Osteoblast (primary cell): ENCODE measurements around the gene BRD3OS. TPM values are rescaled to one million over a fixed set of nuclear protein-coding genes. Genes with fewer than 3 reads are reported as not detected.
A peak's percentile ranks its signal among the peaks of the same experiment; 100 is the strongest.
"Not testable (repeated sequence)": the region's sequence is repeated elsewhere in the genome, so short reads cannot be mapped to it uniquely, and the experiment has no call there.

Source experiments
- DNase-seq: peaks from one replicate; pipeline ENCODE4 v3.0.0; 2011; ENCODE audit warnings: low spot score, mixed read lengths; ENCODE audit not compliant: insufficient read length; ENCODE audit errors: missing footprints
- H2AFZ ChIP-seq: 2 replicates; pipeline ENCODE4 v1.6.0; 2011; ENCODE audit warnings: mild to moderate bottlenecking, low read length
- H3K27ac ChIP-seq: 2 replicates; pipeline ENCODE4 v1.5.1; 2011; ENCODE audit warnings: mild to moderate bottlenecking, low read depth, low read length, moderate library complexity
- H3K27me3 ChIP-seq: 2 replicates; pipeline ENCODE4 v1.6.0; 2012; ENCODE audit warnings: mild to moderate bottlenecking, control low read depth, inconsistent platforms, low read length, moderate library complexity; ENCODE audit not compliant: insufficient read depth
- H3K36me3 ChIP-seq: 2 replicates; pipeline ENCODE4 v1.5.1; 2011; ENCODE audit warnings: mild to moderate bottlenecking, low read length, control low read depth, moderate library complexity; ENCODE audit not compliant: insufficient read depth
- H3K4me1 ChIP-seq: 2 replicates; pipeline ENCODE4 v1.5.1; 2011; ENCODE audit warnings: mild to moderate bottlenecking, low read length, control low read depth, moderate library complexity; ENCODE audit not compliant: insufficient read depth
- H3K4me2 ChIP-seq: 2 replicates; pipeline ENCODE4 v1.6.0; 2011; ENCODE audit warnings: mild to moderate bottlenecking, low read length; ENCODE audit not compliant: insufficient read depth
- H3K4me3 ChIP-seq: fragments of 200-600 bp; sonication (generic); 3 replicates; pipeline ENCODE4 v1.5.1; 2012; ENCODE audit warnings: mild to moderate bottlenecking, low read length, inconsistent platforms; ENCODE audit not compliant: insufficient read depth
- H3K79me2 ChIP-seq: 2 replicates; pipeline ENCODE4 v1.6.0; 2012; ENCODE audit warnings: mild to moderate bottlenecking, low read length, control low read depth, inconsistent platforms; ENCODE audit not compliant: insufficient read depth
- H3K9me3 ChIP-seq: 2 replicates; pipeline ENCODE4 v1.5.1; 2011; ENCODE audit warnings: low read depth, low read length, control low read depth
- H4K20me1 ChIP-seq: 2 replicates; pipeline ENCODE4 v1.6.0; 2012; ENCODE audit warnings: mild to moderate bottlenecking, low read length, control low read depth; ENCODE audit not compliant: insufficient read depth
- CTCF ChIP-seq: IDR thresholded peaks from 2 replicates; pipeline ENCODE4 v1.5.1; 2011; ENCODE audit warnings: mild to moderate bottlenecking, low read depth, low read length, moderate library complexity; ENCODE audit errors: extremely low read depth
- total RNA-seq: library from RNA; depleted of rRNA; stranded (reverse); fragments of >200 nt; gene quantifications from 2 replicates; pipeline ENCODE4 v1.2.3, GENCODE V29; 2012

The BRD3OS gene
- total RNA-seq, 1 donor = 26.1 TPM

- Histone ChIP-seq H3K4me3 (no peak overlapping the region), H3K4me1 (peaks cover 15% of the 10 kb centered on the region), H2AFZ (no peak overlapping the region), H4K20me1 (peaks cover 14% of the 10 kb centered on the region), H3K79me2 (peaks cover 22% of the 10 kb centered on the region), H3K4me2 (no peak overlapping the region), H3K9me3 (no peaks in the 10 kb centered on the region), H3K27me3 (peaks cover 36% of the 10 kb centered on the region), H3K36me3 (no peaks in the 10 kb centered on the region), H3K27ac (no peak overlapping the region)
- TF ChIP-seq CTCF = no peak
- DNase-seq = peak; percentile 62
Measured at GRCh38 chr9:134069480-134070399, 44.5 kb downstream of the BRD3OS start.

- TF ChIP-seq CTCF = no peak
- Histone ChIP-seq H3K79me2 (peaks cover 10% of the 10 kb centered on the region), H2AFZ (no peak overlapping the region), H3K27ac (no peak overlapping the region), H3K4me2 (no peak overlapping the region), H3K9me3 (no peaks in the 10 kb centered on the region), H3K27me3 (peaks cover 36% of the 10 kb centered on the region), H3K4me1 (peaks cover 6% of the 10 kb centered on the region), H3K4me3 (no peak overlapping the region), H4K20me1 (peaks cover 2% of the 10 kb centered on the region), H3K36me3 (no peaks in the 10 kb centered on the region)
- peak; percentile 34 for DNase-seq
Measured at GRCh38 chr9:134071149-134071548, 45.9 kb downstream of the BRD3OS start.

- DNase-seq, H3K9me3 ChIP-seq, H3K4me2 ChIP-seq, H3K4me3 ChIP-seq, H2AFZ ChIP-seq, H3K36me3 ChIP-seq, H4K20me1 ChIP-seq, H3K27ac ChIP-seq, H3K79me2 ChIP-seq, H3K4me1 ChIP-seq: not testable (repeated sequence)
- H3K27me3 ChIP-seq = peaks cover 36% of the 10 kb centered on the region
Measured at GRCh38 chr9:134072683-134073082, 47.4 kb downstream of the BRD3OS start.

GRCh38 chr9:134073500-134073899, 48.2 kb downstream of the BRD3OS start:
- Histone ChIP-seq H3K79me2 (no peaks in the 10 kb centered on the region), H3K4me2 (no peak overlapping the region), H3K27me3 (peaks cover 36% of the 10 kb centered on the region), H3K4me1 (no peaks in the 10 kb centered on the region), H3K4me3 (no peak overlapping the region), H4K20me1 (no peaks in the 10 kb centered on the region), H3K9me3 (no peaks in the 10 kb centered on the region), H3K36me3 (no peaks in the 10 kb centered on the region), H3K27ac (no peak overlapping the region), H2AFZ (no peak overlapping the region)
- no peak for TF ChIP-seq CTCF
- peak; percentile 62 for DNase-seq

- DNase-seq = not testable (repeated sequence)
- peaks cover 19% of the 10 kb centered on the region for H3K27me3 ChIP-seq
Measured at GRCh38 chr9:134075689-134076088, 50.4 kb downstream of the BRD3OS start.

More at GRCh38 chr9:134075689-134076088, 50.4 kb downstream of the BRD3OS start:
- H3K27ac ChIP-seq, H3K36me3 ChIP-seq, H3K9me3 ChIP-seq, H3K4me2 ChIP-seq, H3K4me1 ChIP-seq, H3K4me3 ChIP-seq, H3K79me2 ChIP-seq, H4K20me1 ChIP-seq, H2AFZ ChIP-seq: not testable (repeated sequence)
